ENCODE results near the gene SPTBN5.

The SPTBN5 gene

GRCh38 chr15:41873711-41874110 lies 20.1 kb downstream of the SPTBN5 start:
- DNase-seq = no peak
- in situ Hi-C loops (cut with MboI; ENCODE audit: low pct_unique_long_range_greater_than_20kb, low sequenced_read_pairs) = no loop called here

DNA sequence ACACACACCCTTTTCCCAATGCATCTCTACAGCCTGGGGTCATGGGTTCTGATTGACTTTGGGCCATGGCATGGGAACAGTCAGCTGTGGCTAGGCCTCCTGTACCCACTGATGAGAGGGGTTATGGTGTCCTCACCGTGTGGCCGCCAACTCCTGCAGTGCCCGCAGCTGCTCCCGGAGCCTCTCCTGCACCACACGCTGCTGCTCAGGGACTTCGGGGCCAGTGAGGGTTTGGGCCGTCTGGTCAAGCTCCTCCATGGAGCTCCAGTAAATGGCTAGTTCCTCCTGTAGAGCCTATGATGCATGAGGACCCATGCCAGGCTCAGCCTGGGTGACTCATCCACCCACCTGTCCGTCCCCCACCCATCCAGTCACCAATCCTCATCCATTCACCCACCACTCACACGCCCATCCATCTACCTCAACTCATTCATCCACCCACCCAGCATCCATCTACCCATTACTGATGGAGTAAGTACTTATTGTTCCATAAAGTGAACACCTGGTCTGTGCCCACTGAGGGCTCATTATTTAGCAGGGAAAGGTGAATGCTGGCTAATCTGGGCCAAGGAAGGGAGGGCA lies 21.6 kb downstream of the SPTBN5 start:
- in situ Hi-C loops (cut with MboI; ENCODE audit: low pct_unique_long_range_greater_than_20kb, low sequenced_read_pairs) = no loop called here

GRCh38 chr15:41871175-41871905 lies 22.5 kb downstream of the SPTBN5 start:
- in situ Hi-C loops (cut with MboI; ENCODE audit: low pct_unique_long_range_greater_than_20kb, low sequenced_read_pairs) = no loop called here
- DNase-seq = no peak

More for the DNA sequence above, 21.6 kb downstream of the SPTBN5 start:
- no peak for DNase-seq

DNA sequence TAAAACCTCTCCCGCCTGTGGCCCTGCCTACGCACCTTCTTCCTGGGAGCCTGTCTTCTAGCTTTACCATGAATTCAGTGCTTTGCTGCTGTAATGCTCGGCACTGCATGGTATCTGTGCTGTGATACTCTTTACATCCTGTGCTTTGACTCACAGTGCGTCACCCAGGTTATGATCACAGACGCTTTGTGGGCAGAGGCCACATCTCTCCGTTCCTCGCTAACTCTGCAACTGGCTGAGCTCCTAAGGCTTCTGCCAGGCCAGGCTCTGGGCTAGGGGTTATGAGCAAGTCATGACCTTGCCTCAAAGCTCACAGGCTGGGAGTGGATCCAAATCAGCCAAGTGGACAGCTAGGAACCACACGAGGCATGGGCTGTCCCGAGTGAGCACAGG lies 23.2 kb downstream of the SPTBN5 start:
- DNase-seq = no peak
- in situ Hi-C loops (cut with MboI; ENCODE audit: low pct_unique_long_range_greater_than_20kb, low sequenced_read_pairs) = no loop called here

GRCh38 chr15:41869770-41870688 lies 23.8 kb downstream of the SPTBN5 start:
- in situ Hi-C loops (cut with MboI; ENCODE audit: low pct_unique_long_range_greater_than_20kb, low sequenced_read_pairs) = no loop called here
- no peak for DNase-seq

GRCh38 chr15:41868321-41868720 lies 25.5 kb downstream of the SPTBN5 start:
- no peak for DNase-seq
- in situ Hi-C loops (cut with MboI; ENCODE audit: low pct_unique_long_range_greater_than_20kb, low sequenced_read_pairs) = no loop called here

DNA sequence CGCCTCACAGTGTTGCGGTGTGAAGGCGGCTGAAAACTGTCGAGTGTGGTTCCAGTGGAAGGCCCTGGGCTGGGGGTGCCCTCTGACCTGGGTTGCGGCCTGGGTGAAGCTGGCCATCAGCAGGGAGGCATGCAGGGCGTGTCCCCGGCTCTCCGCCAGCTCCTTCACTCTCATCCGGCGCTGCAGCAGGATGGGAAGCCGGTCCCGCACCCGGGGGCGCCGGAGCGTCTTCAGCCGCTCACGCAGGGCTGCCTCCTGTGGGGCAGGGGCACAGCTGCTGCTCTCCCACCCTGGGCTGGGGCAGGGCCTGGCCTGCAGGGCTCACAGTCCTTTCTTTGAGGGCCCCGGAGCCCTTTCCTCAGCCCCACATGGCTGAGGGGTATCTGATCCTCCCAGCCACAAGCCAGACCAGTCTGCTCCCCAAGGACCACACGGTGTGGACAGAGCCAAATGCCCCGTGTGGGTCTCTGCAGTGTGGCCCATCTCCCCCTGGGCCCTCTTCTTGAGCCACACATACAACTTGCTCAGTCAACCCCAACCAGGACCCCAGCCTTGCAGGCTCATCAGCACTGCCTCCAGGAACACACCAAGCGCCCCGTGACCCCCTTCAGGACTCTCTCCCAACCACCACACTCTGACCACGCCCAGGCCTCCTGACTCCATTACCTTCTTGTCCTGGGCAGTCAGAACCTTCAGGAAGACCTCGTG lies 26.8 kb downstream of the SPTBN5 start:
- in situ Hi-C loops (cut with MboI; ENCODE audit: low pct_unique_long_range_greater_than_20kb, low sequenced_read_pairs) = no loop called here
- DNase-seq = no peak

DNA sequence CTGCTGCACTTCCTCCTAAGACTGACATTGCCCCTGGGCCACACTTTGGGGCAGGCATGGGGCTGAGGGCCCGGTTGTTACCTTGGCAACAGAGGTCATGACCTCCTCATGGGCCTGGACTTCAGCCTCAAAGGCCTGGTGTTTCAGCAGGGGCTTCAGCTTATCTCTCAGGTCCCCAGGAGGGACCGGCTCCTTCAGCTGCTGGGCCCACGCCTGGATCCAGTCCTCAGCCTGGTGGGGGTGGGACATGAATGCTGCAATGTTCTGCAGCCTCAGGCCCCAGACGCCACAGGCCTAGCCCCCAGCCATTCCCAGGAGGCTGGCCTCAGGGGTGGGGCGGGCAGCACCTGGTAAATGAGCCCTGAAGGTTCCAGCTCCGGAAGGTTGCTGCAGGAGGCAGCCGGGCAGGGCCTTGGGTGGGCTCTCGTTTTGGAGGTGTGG lies 27.6 kb downstream of the SPTBN5 start:
- in situ Hi-C loops (cut with MboI; ENCODE audit: low pct_unique_long_range_greater_than_20kb, low sequenced_read_pairs) = no loop called here
- DNase-seq = no peak

GRCh38 chr15:41865490-41866055 lies 28.3 kb downstream of the SPTBN5 start:
- DNase-seq = no peak
- in situ Hi-C loops (cut with MboI; ENCODE audit: low pct_unique_long_range_greater_than_20kb, low sequenced_read_pairs) = no loop called here

DNA sequence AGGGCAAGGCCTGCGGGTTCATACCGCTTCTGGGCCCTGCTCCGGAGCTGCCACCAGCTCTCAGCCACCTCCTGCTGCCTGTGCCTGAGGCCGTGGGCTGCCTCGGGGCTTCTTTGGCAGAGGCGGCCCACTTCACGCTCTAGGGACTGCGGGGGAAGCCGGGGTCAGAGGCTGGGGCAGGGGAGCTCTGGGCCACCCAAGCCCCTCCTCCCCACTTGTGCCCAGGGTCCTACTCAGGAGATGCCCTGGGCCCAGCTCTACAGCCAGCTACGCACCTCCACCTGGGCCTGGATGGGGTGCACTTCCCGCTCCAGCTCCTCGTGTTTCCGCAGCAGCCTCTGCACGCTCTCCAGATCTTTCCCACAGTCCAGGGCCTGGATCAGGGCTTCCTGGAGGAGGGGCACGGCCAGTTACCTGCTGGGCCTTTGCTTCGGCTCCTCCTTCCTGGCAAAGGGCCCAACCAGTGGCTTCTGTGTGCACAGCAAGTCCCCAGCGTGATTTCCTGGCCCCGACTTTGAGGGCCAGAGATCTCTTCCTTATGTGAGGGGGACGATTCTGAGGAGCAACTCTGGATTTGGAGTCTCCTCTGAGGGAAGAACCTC lies 31.2 kb downstream of the SPTBN5 start:
- no peak for DNase-seq
- in situ Hi-C loops (cut with MboI; ENCODE audit: low pct_unique_long_range_greater_than_20kb, low sequenced_read_pairs) = no loop called here

GRCh38 chr15:41861736-41862356 lies 32.0 kb downstream of the SPTBN5 start:
- no peak for DNase-seq
- in situ Hi-C loops (cut with MboI; ENCODE audit: low pct_unique_long_range_greater_than_20kb, low sequenced_read_pairs) = no loop called here

- in situ Hi-C loops (cut with MboI; ENCODE audit: low pct_unique_long_range_greater_than_20kb, low sequenced_read_pairs) = no loop called here
- no peak for DNase-seq
These were observed 33.6 kb downstream of the SPTBN5 start for GRCh38 chr15:41860049-41860828.

GRCh38 chr15:41858756-41859155 lies 35.1 kb downstream of the SPTBN5 start:
- no peak for DNase-seq
- in situ Hi-C loops (cut with MboI; ENCODE audit: low pct_unique_long_range_greater_than_20kb, low sequenced_read_pairs) = no loop called here

DNA sequence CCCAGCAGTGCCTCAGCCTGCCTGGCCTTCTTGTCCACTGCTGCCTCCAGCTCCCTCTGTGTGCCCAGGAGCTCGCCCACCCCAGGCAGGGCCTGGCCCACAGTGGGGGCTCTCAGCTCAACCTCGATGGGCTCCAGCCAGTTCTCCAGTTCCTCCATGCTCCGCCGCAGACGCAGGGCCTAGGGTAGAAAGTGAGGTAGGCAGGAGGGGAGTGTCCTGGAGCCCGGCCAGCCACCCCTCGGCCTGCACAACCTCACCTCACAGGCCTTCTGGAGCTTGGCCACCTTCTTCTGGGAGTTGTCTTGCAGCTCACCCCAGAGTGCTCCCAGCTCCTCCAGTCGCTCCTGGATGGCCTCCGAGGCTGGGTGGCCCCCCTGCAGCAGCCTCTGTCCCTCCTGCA lies 36.5 kb downstream of the SPTBN5 start:
- in situ Hi-C loops (cut with MboI; ENCODE audit: low pct_unique_long_range_greater_than_20kb, low sequenced_read_pairs) = no loop called here
- DNase-seq = no peak

DNA sequence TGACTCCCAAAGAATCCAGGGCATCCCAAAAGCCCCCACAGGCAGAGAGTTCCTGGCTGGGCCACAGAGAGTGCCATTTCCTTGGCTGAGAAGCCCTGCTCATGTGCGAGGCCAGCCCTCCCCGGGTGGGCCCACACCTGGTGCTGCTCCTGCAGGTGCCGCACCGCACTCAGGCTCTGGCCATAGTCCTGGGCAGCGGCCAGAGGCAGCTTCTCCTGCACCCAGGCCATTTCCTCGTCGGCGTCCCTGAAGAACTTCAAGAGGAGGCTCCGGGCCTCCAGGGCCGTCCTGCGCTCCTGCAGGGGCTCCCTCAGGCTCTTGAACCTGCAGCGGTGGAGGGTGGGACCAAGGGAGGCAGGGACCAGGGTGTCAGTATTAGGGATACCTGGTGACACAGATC lies 37.1 kb downstream of the SPTBN5 start:
- in situ Hi-C loops (cut with MboI; ENCODE audit: low pct_unique_long_range_greater_than_20kb, low sequenced_read_pairs) = no loop called here
- no peak for DNase-seq

DNA sequence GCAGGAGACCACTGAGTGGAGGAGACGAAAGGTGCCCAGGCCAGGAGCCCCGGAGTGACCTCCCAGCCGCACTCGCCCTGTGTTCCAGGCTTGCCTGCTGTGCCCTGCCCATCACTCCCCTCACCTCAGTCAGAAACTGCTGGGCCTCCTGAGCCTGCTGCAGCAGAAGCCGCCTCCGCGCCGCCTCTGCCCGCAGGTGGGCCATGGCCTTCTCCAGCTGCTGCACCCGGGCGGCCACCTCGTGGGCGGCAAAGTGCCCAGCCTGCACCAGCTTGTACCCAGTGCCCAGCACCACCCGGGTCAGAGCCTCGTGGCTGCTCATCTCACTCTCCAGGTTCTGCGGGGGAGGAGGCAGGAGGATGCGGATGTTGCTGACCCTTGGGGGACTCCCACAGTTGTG lies 37.6 kb downstream of the SPTBN5 start:
- DNase-seq = no peak
- in situ Hi-C loops (cut with MboI; ENCODE audit: low pct_unique_long_range_greater_than_20kb, low sequenced_read_pairs) = no loop called here

- in situ Hi-C loops (cut with MboI; ENCODE audit: low pct_unique_long_range_greater_than_20kb, low sequenced_read_pairs) = no loop called here
- DNase-seq = no peak
These were observed 38.4 kb downstream of the SPTBN5 start for GRCh38 chr15:41855261-41855961.

All from KBM-7 (cell line).